ENCODE results near the gene HACE1.
"Not testable (repeated sequence)": the region's sequence is repeated elsewhere in the genome, so short reads cannot be mapped to it uniquely, and the experiment has no call there.

The HACE1 gene

GRCh38 chr6:104796031-104796785 is 63.5 kb downstream of the HACE1 start:
- Mint-ChIP-seq H3K4me1 (ENCODE audit: low read depth) (peaks cover 4% of the 10 kb centered on the region), H3K9me3 (no peaks in the 10 kb centered on the region), H3K36me3 (ENCODE audit: low read depth) (peaks cover 40% of the 10 kb centered on the region), H3K27me3 (no peaks in the 10 kb centered on the region), H3K4me3 (no peak overlapping the region), H3K27ac (no peak overlapping the region)
- no peak for DNase-seq

- H3K4me1 Mint-ChIP-seq (ENCODE audit: low read depth): peaks cover 7% of the 10 kb centered on the region
- DNase-seq: no peak
- no peak overlapping the region for H3K4me3 Mint-ChIP-seq
- H3K27ac Mint-ChIP-seq: no peak overlapping the region
- H3K36me3 Mint-ChIP-seq (ENCODE audit: low read depth): peaks cover 33% of the 10 kb centered on the region
- H3K9me3 Mint-ChIP-seq: no peaks in the 10 kb centered on the region
- H3K27me3 Mint-ChIP-seq: no peaks in the 10 kb centered on the region
Measured at GRCh38 chr6:104795363-104795762, 64.4 kb downstream of the HACE1 start.

- H3K4me1 Mint-ChIP-seq (ENCODE audit: low read depth): peaks cover 34% of the 10 kb centered on the region
- DNase-seq: no peak
- H3K9me3 Mint-ChIP-seq: no peaks in the 10 kb centered on the region
- H3K36me3 Mint-ChIP-seq (ENCODE audit: low read depth): peaks cover 30% of the 10 kb centered on the region
- peak overlapping the region; percentile 50 for H3K4me3 Mint-ChIP-seq
- H3K27me3 Mint-ChIP-seq: no peaks in the 10 kb centered on the region
- H3K27ac Mint-ChIP-seq: peak overlapping the region; percentile 95
Measured at GRCh38 chr6:104789770-104790190, 69.9 kb downstream of the HACE1 start.

GRCh38 chr6:104788400-104788799 is 71.3 kb downstream of the HACE1 start:
- Mint-ChIP-seq H3K36me3 (ENCODE audit: low read depth) (peaks cover 35% of the 10 kb centered on the region), H3K27me3 (no peaks in the 10 kb centered on the region), H3K4me3 (peak overlapping the region; percentile 20), H3K4me1 (ENCODE audit: low read depth) (peaks cover 34% of the 10 kb centered on the region), H3K27ac (peak overlapping the region; percentile 84), H3K9me3 (no peaks in the 10 kb centered on the region)
- DNase-seq: no peak

- peaks cover 35% of the 10 kb centered on the region for H3K36me3 Mint-ChIP-seq (ENCODE audit: low read depth)
- peak overlapping the region; percentile 50 for H3K27ac Mint-ChIP-seq
Measured at GRCh38 chr6:104787305-104787704, 72.4 kb downstream of the HACE1 start.

GRCh38 chr6:104784884-104785283 is 74.8 kb downstream of the HACE1 start:
- H3K27me3 Mint-ChIP-seq: no peaks in the 10 kb centered on the region
- H3K4me1 Mint-ChIP-seq (ENCODE audit: low read depth): peaks cover 26% of the 10 kb centered on the region
- no peaks in the 10 kb centered on the region for H3K9me3 Mint-ChIP-seq
- DNase-seq: no peak
- no peak overlapping the region for H3K4me3 Mint-ChIP-seq
- no peak overlapping the region for H3K27ac Mint-ChIP-seq
- peaks cover 42% of the 10 kb centered on the region for H3K36me3 Mint-ChIP-seq (ENCODE audit: low read depth)

More at GRCh38 chr6:104787305-104787704, 72.4 kb downstream of the HACE1 start:
- H3K4me1 Mint-ChIP-seq (ENCODE audit: low read depth): peaks cover 34% of the 10 kb centered on the region
- no peak for DNase-seq
- no peaks in the 10 kb centered on the region for H3K9me3 Mint-ChIP-seq
- no peaks in the 10 kb centered on the region for H3K27me3 Mint-ChIP-seq
- no peak overlapping the region for H3K4me3 Mint-ChIP-seq

- no peak overlapping the region for H3K4me3 Mint-ChIP-seq
- H3K4me1 Mint-ChIP-seq (ENCODE audit: low read depth): peaks cover 3% of the 10 kb centered on the region
- H3K27ac Mint-ChIP-seq: no peak overlapping the region
- no peak for DNase-seq
- no peaks in the 10 kb centered on the region for H3K9me3 Mint-ChIP-seq
- H3K36me3 Mint-ChIP-seq (ENCODE audit: low read depth): peaks cover 17% of the 10 kb centered on the region
- H3K27me3 Mint-ChIP-seq: no peaks in the 10 kb centered on the region
Measured at GRCh38 chr6:104771258-104771832, 88.4 kb downstream of the HACE1 start.

GRCh38 chr6:104768906-104769305 is 90.8 kb downstream of the HACE1 start:
- no peaks in the 10 kb centered on the region for H3K27me3 Mint-ChIP-seq
- H3K4me1 Mint-ChIP-seq (ENCODE audit: low read depth): peaks cover 3% of the 10 kb centered on the region
- H3K27ac Mint-ChIP-seq: no peak overlapping the region
- no peaks in the 10 kb centered on the region for H3K9me3 Mint-ChIP-seq
- peaks cover 18% of the 10 kb centered on the region for H3K36me3 Mint-ChIP-seq (ENCODE audit: low read depth)
- H3K4me3 Mint-ChIP-seq: no peak overlapping the region
- DNase-seq: no peak

- no peaks in the 10 kb centered on the region for H3K27me3 Mint-ChIP-seq
- H3K4me1 Mint-ChIP-seq (ENCODE audit: low read depth): peaks cover 3% of the 10 kb centered on the region
- H3K9me3 Mint-ChIP-seq: peaks cover 2% of the 10 kb centered on the region
- H3K36me3 Mint-ChIP-seq (ENCODE audit: low read depth): peaks cover 31% of the 10 kb centered on the region
- no peak for DNase-seq
- no peak overlapping the region for H3K4me3 Mint-ChIP-seq
- H3K27ac Mint-ChIP-seq: no peak overlapping the region
Measured at GRCh38 chr6:104766595-104766994, 93.1 kb downstream of the HACE1 start.

GRCh38 chr6:104754788-104755409 is 104.8 kb downstream of the HACE1 start:
- no peak overlapping the region for H3K4me3 Mint-ChIP-seq
- DNase-seq: no peak
- H3K27ac Mint-ChIP-seq: no peak overlapping the region
- H3K4me1 Mint-ChIP-seq (ENCODE audit: low read depth): no peaks in the 10 kb centered on the region
- no peaks in the 10 kb centered on the region for H3K27me3 Mint-ChIP-seq
- peaks cover 31% of the 10 kb centered on the region for H3K9me3 Mint-ChIP-seq
- H3K36me3 Mint-ChIP-seq (ENCODE audit: low read depth): peaks cover 64% of the 10 kb centered on the region

- H3K9me3 Mint-ChIP-seq: peaks cover 31% of the 10 kb centered on the region
Measured at GRCh38 chr6:104753251-104753650, 106.5 kb downstream of the HACE1 start.

GRCh38 chr6:104750449-104750848 is 109.3 kb downstream of the HACE1 start:
- Mint-ChIP-seq H3K4me3 (no peak overlapping the region), H3K4me1 (ENCODE audit: low read depth) (no peaks in the 10 kb centered on the region), H3K36me3 (ENCODE audit: low read depth) (peaks cover 35% of the 10 kb centered on the region), H3K27ac (no peak overlapping the region), H3K9me3 (peaks cover 14% of the 10 kb centered on the region), H3K27me3 (no peaks in the 10 kb centered on the region)
- no peak for DNase-seq

More at GRCh38 chr6:104753251-104753650, 106.5 kb downstream of the HACE1 start:
- DNase-seq: no peak
- H3K36me3 Mint-ChIP-seq (ENCODE audit: low read depth): peaks cover 51% of the 10 kb centered on the region
- H3K27me3 Mint-ChIP-seq: no peaks in the 10 kb centered on the region
- H3K27ac Mint-ChIP-seq: no peak overlapping the region
- H3K4me3 Mint-ChIP-seq: no peak overlapping the region
- H3K4me1 Mint-ChIP-seq (ENCODE audit: low read depth): no peaks in the 10 kb centered on the region

- H3K36me3 Mint-ChIP-seq (ENCODE audit: low read depth): peaks cover 10% of the 10 kb centered on the region
- not testable (repeated sequence) for H3K4me1 Mint-ChIP-seq (ENCODE audit: low read depth); H3K9me3 Mint-ChIP-seq
Measured at GRCh38 chr6:104739124-104739523, 120.6 kb downstream of the HACE1 start.

GRCh38 chr6:104737567-104737966 is 122.2 kb downstream of the HACE1 start:
- not testable (repeated sequence) for H3K4me3 Mint-ChIP-seq, H3K9me3 Mint-ChIP-seq

More at GRCh38 chr6:104739124-104739523, 120.6 kb downstream of the HACE1 start:
- not testable (repeated sequence) for H3K27ac Mint-ChIP-seq, H3K27me3 Mint-ChIP-seq, DNase-seq, H3K4me3 Mint-ChIP-seq

GRCh38 chr6:104736545-104736944 is 123.2 kb downstream of the HACE1 start:
- Mint-ChIP-seq H3K27me3 (no peaks in the 10 kb centered on the region), H3K36me3 (ENCODE audit: low read depth) (peaks cover 14% of the 10 kb centered on the region), H3K4me1 (ENCODE audit: low read depth) (no peaks in the 10 kb centered on the region), H3K4me3 (no peak overlapping the region), H3K27ac (no peak overlapping the region), H3K9me3 (no peaks in the 10 kb centered on the region)
- DNase-seq: no peak

More at GRCh38 chr6:104737567-104737966, 122.2 kb downstream of the HACE1 start:
- H3K27ac Mint-ChIP-seq; H3K27me3 Mint-ChIP-seq; DNase-seq; H3K36me3 Mint-ChIP-seq (ENCODE audit: low read depth); H3K4me1 Mint-ChIP-seq (ENCODE audit: low read depth): not testable (repeated sequence)

All from activated T-cell treated with anti-CD3 and anti-CD28 coated beads, Interleukin-2, amount 50 U/mL, for 24 hours (primary cell).